ENCODE data around the gene UCK1.

The UCK1 gene

DNA sequence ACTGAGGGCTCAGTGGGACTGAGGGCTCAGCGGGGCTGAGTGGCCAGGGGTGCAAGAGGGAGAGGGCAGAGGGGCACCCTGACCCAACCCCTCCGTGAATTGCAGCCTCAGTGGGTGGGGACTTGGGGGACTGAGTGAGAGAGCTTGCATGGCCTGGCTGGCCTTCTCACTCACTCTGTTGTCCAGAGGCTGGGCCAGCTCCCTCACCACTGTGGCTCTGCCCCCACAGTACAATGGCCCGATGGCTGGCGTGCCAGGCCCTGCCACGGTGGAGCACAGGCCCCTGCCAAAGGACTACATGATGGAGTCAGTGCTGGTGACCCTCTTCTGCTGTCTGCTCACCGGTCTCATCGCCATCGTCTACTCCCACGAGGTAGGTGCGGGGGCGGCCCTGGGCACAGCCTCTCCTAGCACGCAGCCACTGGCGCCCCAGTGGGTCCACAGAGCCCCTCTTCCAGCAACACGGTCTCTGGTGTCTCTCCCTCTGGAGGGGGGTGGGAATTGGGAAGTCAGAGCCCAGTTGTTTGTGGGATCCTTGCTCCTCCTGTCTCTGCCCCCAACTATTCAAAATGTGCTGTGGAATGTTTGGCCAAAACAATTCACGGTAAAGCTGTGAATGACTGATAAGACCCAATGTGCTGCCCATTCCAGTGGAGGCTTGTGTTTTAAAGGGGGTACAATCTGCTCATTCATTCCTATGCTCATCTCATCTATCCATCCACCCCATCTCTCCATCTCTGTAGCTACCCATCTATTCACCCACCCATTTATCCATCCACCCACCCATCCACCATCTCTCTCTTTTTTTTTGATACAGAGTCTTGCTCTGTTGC is 25.0 kb upstream of the UCK1 start:
- Histone ChIP-seq H4K8ac (ENCODE audit: low read length) (no peak overlapping the region), H4K91ac (ENCODE audit: low read length) (no peak overlapping the region), H2BK120ac (ENCODE audit: low read depth, low read length) (no peak overlapping the region), H3K36me3 (ENCODE audit: control insufficient read depth in 1 of 2, insufficient read depth in 2 of 2, low read depth in 1 of 2, low read length in 2 of 2) (no peaks in the 10 kb centered on the region), H2AK5ac (ENCODE audit: low read length, severe bottlenecking) (no peak overlapping the region), H3K23ac (ENCODE audit: low read length in 2 of 2) (no peak overlapping the region), H2BK12ac (ENCODE audit: low read length in 2 of 2) (no peak overlapping the region), H3K9ac (ENCODE audit: low read length) (no peak overlapping the region), H3K14ac (ENCODE audit: low read length in 2 of 2) (no peak overlapping the region), H3K4me1 (ENCODE audit: control insufficient read depth, insufficient read depth, low read depth, low read length) (peaks cover 3% of the 10 kb centered on the region), H2AFZ (ENCODE audit: low read depth, low read length) (no peak overlapping the region), H3K4me2 (ENCODE audit: low read length, poor library complexity, severe bottlenecking) (no peak overlapping the region), H3K79me1 (replicated peaks; ENCODE audit: low read length, poor library complexity, severe bottlenecking) (no peaks in the 10 kb centered on the region), H3K27ac (ENCODE audit: low read length, poor library complexity, severe bottlenecking) (no peak overlapping the region), H3K4me3 (ENCODE audit: insufficient read depth in 1 of 2, low read depth in 1 of 2, low read length in 2 of 2) (no peak overlapping the region), H2BK5ac (ENCODE audit: low read depth, low read length, poor library complexity, severe bottlenecking) (no peak overlapping the region), H3K27me3 (ENCODE audit: control insufficient read depth in 1 of 2, insufficient read depth in 1 of 2, low read length in 2 of 2) (peaks cover 23 to 43% of the 10 kb centered on the region in 2 experiments), H2BK15ac (ENCODE audit: low read depth, poor library complexity, severe bottlenecking) (no peak overlapping the region), H3K18ac (ENCODE audit: low read depth in 1 of 2, low read length in 2 of 2) (no peak overlapping the region), H3K9me3 (ENCODE audit: control insufficient read depth, low read length) (peaks cover 4% of the 10 kb centered on the region), H3K4ac (ENCODE audit: low read depth in 1 of 2, low read length in 2 of 2) (no peak overlapping the region)
- no peak for DNase-seq
- WGBS: 95% methylated on average over 15 of the region's 15 CpGs

DNA sequence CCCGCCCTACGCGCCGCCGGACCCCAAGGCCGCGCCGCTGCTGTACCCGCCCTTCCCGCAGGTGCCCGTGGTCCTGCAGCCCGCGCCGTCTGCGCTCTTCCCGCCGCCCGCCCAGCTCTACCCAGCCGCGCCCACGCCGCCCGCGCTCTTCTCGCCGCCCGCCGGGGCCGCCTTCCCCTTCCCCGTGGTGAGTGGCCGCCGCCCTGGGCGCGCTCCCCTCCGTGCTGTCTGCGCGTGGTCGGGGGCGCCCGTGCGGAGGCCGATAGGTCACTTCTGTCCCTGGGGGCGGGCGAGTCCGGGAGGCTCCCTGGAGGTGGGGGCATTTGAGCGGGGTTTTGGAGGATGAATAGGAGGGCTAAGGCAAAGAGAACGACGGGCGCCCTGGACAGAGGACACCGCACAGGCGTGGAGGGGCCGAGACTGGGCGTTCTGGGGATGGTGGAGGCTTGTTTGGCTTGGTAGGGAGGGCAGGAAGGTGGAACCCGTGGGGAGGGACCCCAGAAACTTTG is 23.8 kb upstream of the UCK1 start:
- Histone ChIP-seq H3K4ac (ENCODE audit: low read depth in 1 of 2, low read length in 2 of 2) (no peak overlapping the region), H2BK12ac (ENCODE audit: low read length in 2 of 2) (no peak overlapping the region), H3K27me3 (ENCODE audit: control insufficient read depth in 1 of 2, insufficient read depth in 1 of 2, low read length in 2 of 2) (peaks cover 23 to 45% of the 10 kb centered on the region in 2 experiments), H4K8ac (ENCODE audit: low read length) (no peak overlapping the region), H3K14ac (ENCODE audit: low read length in 2 of 2) (no peak overlapping the region), H2BK120ac (ENCODE audit: low read depth, low read length) (no peak overlapping the region), H2AFZ (ENCODE audit: low read depth, low read length) (no peak overlapping the region), H3K23ac (ENCODE audit: low read length in 2 of 2) (peak overlapping the region in 1 of 2 experiments; percentile 34), H3K18ac (ENCODE audit: low read depth in 1 of 2, low read length in 2 of 2) (no peak overlapping the region), H2BK15ac (ENCODE audit: low read depth, poor library complexity, severe bottlenecking) (no peak overlapping the region), H4K91ac (ENCODE audit: low read length) (no peak overlapping the region), H3K36me3 (ENCODE audit: control insufficient read depth in 1 of 2, insufficient read depth in 2 of 2, low read depth in 1 of 2, low read length in 2 of 2) (no peaks in the 10 kb centered on the region), H3K9ac (ENCODE audit: low read length) (no peak overlapping the region), H3K79me1 (replicated peaks; ENCODE audit: low read length, poor library complexity, severe bottlenecking) (no peaks in the 10 kb centered on the region), H3K27ac (ENCODE audit: low read length, poor library complexity, severe bottlenecking) (no peak overlapping the region), H3K4me2 (ENCODE audit: low read length, poor library complexity, severe bottlenecking) (peak overlapping the region; percentile 13), H3K4me1 (ENCODE audit: control insufficient read depth, insufficient read depth, low read depth, low read length) (peaks cover 3% of the 10 kb centered on the region), H2AK5ac (ENCODE audit: low read length, severe bottlenecking) (no peak overlapping the region), H3K9me3 (ENCODE audit: control insufficient read depth, low read length) (no peaks in the 10 kb centered on the region), H2BK5ac (ENCODE audit: low read depth, low read length, poor library complexity, severe bottlenecking) (no peak overlapping the region), H3K4me3 (ENCODE audit: insufficient read depth in 1 of 2, low read depth in 1 of 2, low read length in 2 of 2) (no peak overlapping the region)
- DNase-seq: no peak
- 39% methylated on average over 27 of the region's 54 CpGs for WGBS

DNA sequence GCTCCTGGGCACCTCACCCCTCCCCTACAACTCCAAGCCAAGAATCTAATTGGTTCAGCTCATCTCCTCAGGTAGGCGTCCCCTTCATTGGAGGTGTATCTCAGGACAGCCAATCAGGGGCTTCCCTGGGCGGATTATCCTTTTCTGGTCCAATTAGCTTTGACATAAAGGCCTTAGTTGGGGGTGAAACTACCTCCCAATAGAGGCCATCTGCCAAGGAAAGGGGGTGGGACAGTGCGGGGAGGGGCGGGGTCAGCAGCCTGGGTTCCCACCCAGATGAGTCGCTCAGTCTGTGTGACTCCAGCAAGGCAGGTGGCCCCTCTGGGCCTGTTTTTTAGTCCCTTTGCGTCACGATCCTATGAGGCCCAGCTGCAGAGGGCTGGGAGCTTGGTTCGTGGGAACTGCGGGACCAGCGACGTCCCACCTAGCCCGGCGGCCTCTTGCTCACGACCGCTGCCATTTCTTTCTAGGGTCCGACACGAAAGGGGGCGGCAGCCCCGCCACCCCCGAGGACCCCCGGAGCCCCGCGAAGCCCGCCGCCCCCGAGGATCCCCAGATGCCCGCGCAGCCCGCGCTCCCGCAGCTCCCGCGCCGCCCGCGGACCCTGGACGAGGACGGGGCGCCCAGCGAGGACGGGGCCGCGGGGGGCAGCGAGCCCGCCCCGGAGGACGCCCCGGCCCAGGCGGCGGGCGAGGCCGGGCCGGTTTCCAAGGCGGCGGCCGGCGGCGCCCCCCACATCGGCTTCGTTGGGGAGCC is 23.2 kb upstream of the UCK1 start:
- DNase-seq: no peak
- Histone ChIP-seq H4K8ac (ENCODE audit: low read length) (no peak overlapping the region), H3K4me3 (ENCODE audit: insufficient read depth in 1 of 2, low read depth in 1 of 2, low read length in 2 of 2) (no peak overlapping the region), H2BK12ac (ENCODE audit: low read length in 2 of 2) (no peak overlapping the region), H3K4me1 (ENCODE audit: control insufficient read depth, insufficient read depth, low read depth, low read length) (peaks cover 3% of the 10 kb centered on the region), H4K91ac (ENCODE audit: low read length) (no peak overlapping the region), H3K23ac (ENCODE audit: low read length in 2 of 2) (no peak overlapping the region), H3K4me2 (ENCODE audit: low read length, poor library complexity, severe bottlenecking) (no peak overlapping the region), H3K27ac (ENCODE audit: low read length, poor library complexity, severe bottlenecking) (no peak overlapping the region), H3K9ac (ENCODE audit: low read length) (no peak overlapping the region), H2AFZ (ENCODE audit: low read depth, low read length) (no peak overlapping the region), H3K79me1 (replicated peaks; ENCODE audit: low read length, poor library complexity, severe bottlenecking) (no peaks in the 10 kb centered on the region), H3K18ac (ENCODE audit: low read depth in 1 of 2, low read length in 2 of 2) (no peak overlapping the region), H2BK5ac (ENCODE audit: low read depth, low read length, poor library complexity, severe bottlenecking) (no peak overlapping the region), H2AK5ac (ENCODE audit: low read length, severe bottlenecking) (no peak overlapping the region), H3K14ac (ENCODE audit: low read length in 2 of 2) (no peak overlapping the region), H2BK15ac (ENCODE audit: low read depth, poor library complexity, severe bottlenecking) (no peak overlapping the region), H3K36me3 (ENCODE audit: control insufficient read depth in 1 of 2, insufficient read depth in 2 of 2, low read depth in 1 of 2, low read length in 2 of 2) (no peaks in the 10 kb centered on the region), H3K9me3 (ENCODE audit: control insufficient read depth, low read length) (no peaks in the 10 kb centered on the region), H3K4ac (ENCODE audit: low read depth in 1 of 2, low read length in 2 of 2) (no peak overlapping the region), H2BK120ac (ENCODE audit: low read depth, low read length) (no peak overlapping the region), H3K27me3 (ENCODE audit: control insufficient read depth in 1 of 2, insufficient read depth in 1 of 2, low read length in 2 of 2) (peaks cover 23 to 51% of the 10 kb centered on the region in 2 experiments)
- 54% methylated on average over 33 of the region's 60 CpGs for WGBS

DNA sequence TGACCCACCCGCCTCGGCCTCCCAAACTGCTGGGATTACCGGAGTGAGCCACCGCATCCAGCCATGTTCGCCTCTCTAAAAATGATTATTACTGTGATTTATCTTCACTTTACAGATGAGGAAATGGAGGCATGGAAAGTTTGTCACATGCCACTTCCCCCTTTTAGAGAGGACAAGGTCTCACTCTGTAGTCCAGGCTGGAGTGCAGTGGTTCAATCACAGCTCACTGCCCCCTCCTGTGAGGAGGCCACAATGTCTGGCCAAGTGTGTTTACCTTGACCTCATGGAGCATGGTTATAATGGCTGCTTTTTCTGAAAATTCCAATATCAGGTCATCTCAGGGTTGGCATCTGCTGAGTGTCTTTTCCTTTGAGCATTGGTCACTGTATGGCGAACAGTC is 21.0 kb upstream of the UCK1 start:
- Histone ChIP-seq H2AK5ac (ENCODE audit: low read length, severe bottlenecking) (no peak overlapping the region), H4K8ac (ENCODE audit: low read length) (no peak overlapping the region), H2BK15ac (ENCODE audit: low read depth, poor library complexity, severe bottlenecking) (no peak overlapping the region), H3K18ac (ENCODE audit: low read depth in 1 of 2, low read length in 2 of 2) (no peak overlapping the region), H2BK12ac (ENCODE audit: low read length in 2 of 2) (no peak overlapping the region), H3K4me2 (ENCODE audit: low read length, poor library complexity, severe bottlenecking) (no peak overlapping the region), H3K27me3 (ENCODE audit: control insufficient read depth in 1 of 2, insufficient read depth in 1 of 2, low read length in 2 of 2) (peaks cover 35 to 72% of the 10 kb centered on the region in 2 experiments), H3K4ac (ENCODE audit: low read depth in 1 of 2, low read length in 2 of 2) (no peak overlapping the region), H3K4me1 (ENCODE audit: control insufficient read depth, insufficient read depth, low read depth, low read length) (peaks cover 4% of the 10 kb centered on the region), H3K9ac (ENCODE audit: low read length) (no peak overlapping the region), H3K14ac (ENCODE audit: low read length in 2 of 2) (no peak overlapping the region), H3K36me3 (ENCODE audit: control insufficient read depth in 1 of 2, insufficient read depth in 2 of 2, low read depth in 1 of 2, low read length in 2 of 2) (no peaks in the 10 kb centered on the region), H3K27ac (ENCODE audit: low read length, poor library complexity, severe bottlenecking) (no peak overlapping the region), H2BK120ac (ENCODE audit: low read depth, low read length) (no peak overlapping the region), H3K4me3 (ENCODE audit: insufficient read depth in 1 of 2, low read depth in 1 of 2, low read length in 2 of 2) (no peak overlapping the region), H4K91ac (ENCODE audit: low read length) (no peak overlapping the region), H3K9me3 (ENCODE audit: control insufficient read depth, low read length) (no peaks in the 10 kb centered on the region), H2BK5ac (ENCODE audit: low read depth, low read length, poor library complexity, severe bottlenecking) (no peak overlapping the region), H2AFZ (ENCODE audit: low read depth, low read length) (no peak overlapping the region), H3K23ac (ENCODE audit: low read length in 2 of 2) (no peak overlapping the region), H3K79me1 (replicated peaks; ENCODE audit: low read length, poor library complexity, severe bottlenecking) (no peaks in the 10 kb centered on the region)
- DNase-seq: no peak
- 94% methylated on average over 4 of the region's 6 CpGs for WGBS

Measured in mesenchymal stem cell (in vitro differentiated cells and primary cell).